WTC11 (cell line): Measurements from ENCODE around the gene TAF8.

Experiments
- ETV6 ChIP-seq: sonication (generic); formaldehyde crosslinking; IDR thresholded peaks from 2 replicates; pipeline ENCODE4 v1.8.1; 2022; ENCODE audit warnings: mild to moderate bottlenecking, missing genetic modification reagents
- KAT7 ChIP-seq: sonication (generic); formaldehyde crosslinking; IDR thresholded peaks from 2 replicates; pipeline ENCODE4 v1.8.1; 2023; ENCODE audit warnings: missing genetic modification reagents, mild to moderate bottlenecking, borderline replicate concordance
- ZNF121 ChIP-seq: sonication (generic); formaldehyde crosslinking; IDR thresholded peaks from 2 replicates; pipeline ENCODE4 v1.8.0; 2023; ENCODE audit warnings: missing genetic modification reagents
- TF ChIP-seq, protein P1 (sequence below): fragments of 200-600 bp; IDR thresholded peaks from 2 replicates; pipeline ENCODE4 v1.8.0; 2022; ENCODE audit warnings: antibody characterized with exemption
- TF ChIP-seq, protein P2 (sequence below): sonication (generic); formaldehyde crosslinking; IDR thresholded peaks from 2 replicates; pipeline ENCODE4 v1.8.1; 2022; ENCODE audit warnings: low read depth, missing genetic modification reagents, borderline replicate concordance
- TF ChIP-seq, protein P3 (sequence below): fragments of 250-450 bp; sonication (Bioruptor Pico); IDR thresholded peaks from 2 replicates; pipeline ENCODE4 v1.9.0; 2021; ENCODE audit warnings: moderate library complexity, mild to moderate bottlenecking, inconsistent platforms, borderline replicate concordance

DNA sequence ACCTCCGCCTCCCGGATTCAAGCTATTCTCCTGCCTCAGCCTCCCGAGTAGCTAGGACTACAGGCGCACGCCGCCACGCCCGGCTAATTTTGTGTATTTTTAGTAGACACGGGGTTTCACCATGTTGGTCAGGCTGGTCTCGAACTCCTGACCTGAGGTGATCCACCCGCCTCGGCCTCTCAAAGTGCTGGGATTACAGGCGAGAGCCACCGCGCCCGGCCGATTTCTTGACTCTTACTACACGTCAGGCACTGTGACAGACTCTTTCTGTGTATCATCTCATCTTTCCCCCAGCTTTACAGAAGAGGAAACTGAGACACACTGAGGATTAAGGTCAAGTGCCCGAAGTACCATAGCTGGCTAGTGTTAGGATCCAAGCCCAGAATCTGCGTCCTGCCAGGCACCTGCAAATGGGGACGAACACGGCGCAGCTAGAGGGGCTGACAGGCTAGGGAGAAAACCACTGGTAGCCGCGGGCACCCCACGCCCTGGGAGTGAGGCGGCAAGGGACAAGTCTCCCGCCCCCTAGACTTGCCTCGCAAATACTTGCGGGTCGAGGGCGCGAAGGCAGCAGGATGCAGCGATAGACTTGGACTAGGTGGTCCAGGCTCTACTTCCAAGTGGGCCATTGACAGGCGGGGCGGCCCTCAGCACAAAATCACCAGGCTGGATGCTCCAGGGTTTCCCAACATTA lies 1.1 kb upstream of the TAF8 start:
- TF ChIP-seq, protein P1, sequence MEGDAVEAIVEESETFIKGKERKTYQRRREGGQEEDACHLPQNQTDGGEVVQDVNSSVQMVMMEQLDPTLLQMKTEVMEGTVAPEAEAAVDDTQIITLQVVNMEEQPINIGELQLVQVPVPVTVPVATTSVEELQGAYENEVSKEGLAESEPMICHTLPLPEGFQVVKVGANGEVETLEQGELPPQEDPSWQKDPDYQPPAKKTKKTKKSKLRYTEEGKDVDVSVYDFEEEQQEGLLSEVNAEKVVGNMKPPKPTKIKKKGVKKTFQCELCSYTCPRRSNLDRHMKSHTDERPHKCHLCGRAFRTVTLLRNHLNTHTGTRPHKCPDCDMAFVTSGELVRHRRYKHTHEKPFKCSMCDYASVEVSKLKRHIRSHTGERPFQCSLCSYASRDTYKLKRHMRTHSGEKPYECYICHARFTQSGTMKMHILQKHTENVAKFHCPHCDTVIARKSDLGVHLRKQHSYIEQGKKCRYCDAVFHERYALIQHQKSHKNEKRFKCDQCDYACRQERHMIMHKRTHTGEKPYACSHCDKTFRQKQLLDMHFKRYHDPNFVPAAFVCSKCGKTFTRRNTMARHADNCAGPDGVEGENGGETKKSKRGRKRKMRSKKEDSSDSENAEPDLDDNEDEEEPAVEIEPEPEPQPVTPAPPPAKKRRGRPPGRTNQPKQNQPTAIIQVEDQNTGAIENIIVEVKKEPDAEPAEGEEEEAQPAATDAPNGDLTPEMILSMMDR: no peak
- TF ChIP-seq KAT7 (no peak), ETV6 (CRISPR knock-in tag) (no peak), ZNF121 (CRISPR knock-in tag) (no peak)
- TF ChIP-seq, protein P2, sequence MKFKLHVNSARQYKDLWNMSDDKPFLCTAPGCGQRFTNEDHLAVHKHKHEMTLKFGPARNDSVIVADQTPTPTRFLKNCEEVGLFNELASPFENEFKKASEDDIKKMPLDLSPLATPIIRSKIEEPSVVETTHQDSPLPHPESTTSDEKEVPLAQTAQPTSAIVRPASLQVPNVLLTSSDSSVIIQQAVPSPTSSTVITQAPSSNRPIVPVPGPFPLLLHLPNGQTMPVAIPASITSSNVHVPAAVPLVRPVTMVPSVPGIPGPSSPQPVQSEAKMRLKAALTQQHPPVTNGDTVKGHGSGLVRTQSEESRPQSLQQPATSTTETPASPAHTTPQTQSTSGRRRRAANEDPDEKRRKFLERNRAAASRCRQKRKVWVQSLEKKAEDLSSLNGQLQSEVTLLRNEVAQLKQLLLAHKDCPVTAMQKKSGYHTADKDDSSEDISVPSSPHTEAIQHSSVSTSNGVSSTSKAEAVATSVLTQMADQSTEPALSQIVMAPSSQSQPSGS (CRISPR knock-in tag): no peak
- TF ChIP-seq, protein P3, sequence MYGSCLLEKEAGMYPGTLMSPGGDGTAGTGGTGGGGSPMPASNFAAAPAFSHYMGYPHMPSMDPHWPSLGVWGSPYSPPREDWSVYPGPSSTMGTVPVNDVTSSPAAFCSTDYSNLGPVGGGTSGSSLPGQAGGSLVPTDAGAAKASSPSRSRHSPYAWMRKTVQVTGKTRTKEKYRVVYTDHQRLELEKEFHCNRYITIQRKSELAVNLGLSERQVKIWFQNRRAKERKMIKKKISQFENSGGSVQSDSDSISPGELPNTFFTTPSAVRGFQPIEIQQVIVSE (CRISPR knock-in tag): no peak
